ENCODE results near the gene ANKH. TPM values are rescaled to one million over a fixed set of nuclear protein-coding genes. Genes with fewer than 3 reads are reported as not detected.

ANKH gene
- total and polyA plus RNA-seq, 2 of the 13 experiments (the other 11 are each of a cell fraction or from before 2014, with no cell fraction given): 25.0 to 36.0 TPM

GRCh38 chr5:14868771-14869170 lies 2.8 kb downstream of the ANKH start:
- no TSS peak for BruUV-seq (replicated peaks)
- Histone ChIP-seq H3K9me3 (ENCODE audit: low read length) (no peaks in the 10 kb centered on the region), H3K36me3 (replicated peaks in 1 of 2; ENCODE audit: control insufficient read depth in 1 of 2, insufficient read depth in 2 of 2, low read length in 2 of 2) (no peaks in the 10 kb centered on the region), H3K27ac (ENCODE audit: extremely low read length, insufficient read depth, low read length) (no peak overlapping the region), H3K79me2 (ENCODE audit: insufficient read depth, low read length) (peaks cover 45% of the 10 kb centered on the region), H3K4me1 (ENCODE audit: insufficient read depth, low read length) (peaks cover 36% of the 10 kb centered on the region), H3K27me3 (ENCODE audit: control insufficient read depth in 1 of 2, insufficient read depth in 2 of 2, low read length in 2 of 2) (no peaks in the 10 kb centered on the region; a peak in 2 of 5 replicates), H3K9ac (ENCODE audit: insufficient read depth, low read depth, low read length) (no peak overlapping the region), H3K4me3 (replicated peaks in 1 of 3; ENCODE audit: insufficient read depth in 1 of 3, low read depth in 2 of 3, low read length in 3 of 3) (no peak overlapping the region), H2AFZ (ENCODE audit: low read length) (no peak overlapping the region), H4K20me1 (ENCODE audit: insufficient read depth, low read length) (no peaks in the 10 kb centered on the region), H3K4me2 (ENCODE audit: low read depth, low read length) (peak overlapping the region; percentile 81; the same call in 1 of the 2 replicates)
- DNase-seq (ENCODE audit: low spot score): no peak
- intact Hi-C loops (cut with micrococcal nuclease; ENCODE audit: unreplicated experiment) (no loop called here), in situ Hi-C loops (cut with HindIII; ENCODE audit: extremely low pct_ligation_motif_present, low pct_unique_long_range_greater_than_20kb) (no loop called here)
- no peak for TF ChIP-seq SRY (CRISPR knock-in tag; IDR thresholded peaks at IDR 0.05)
- peak; percentile 48; the same call in 1 of the 2 replicates for TF ChIP-seq ZNF770 (CRISPR knock-in tag; IDR thresholded peaks at IDR 0.05)
- CTCF ChIA-PET (ENCODE audit: low intra/inter-chr PET ratio, low total read pairs): no interaction called here
- FAIRE-seq: no peak
- 70% methylated on average over 7 of the region's 7 CpGs for WGBS (ENCODE audit: low lambda C conversion rate)
- POLR2A ChIA-PET: no interaction called here
- ATAC-seq: no peak

GRCh38 chr5:14864181-14864812 lies 7.3 kb downstream of the ANKH start:
- Histone ChIP-seq H3K27me3 (ENCODE audit: control insufficient read depth in 1 of 2, insufficient read depth in 2 of 2, low read length in 2 of 2) (no peaks in the 10 kb centered on the region), H4K20me1 (ENCODE audit: insufficient read depth, low read length) (peaks cover 6% of the 10 kb centered on the region; the same call in 1 of the 2 replicates), H3K4me3 (replicated peaks in 1 of 3; ENCODE audit: insufficient read depth in 1 of 3, low read depth in 2 of 3, low read length in 3 of 3) (no peak overlapping the region), H3K27ac (ENCODE audit: extremely low read length, insufficient read depth, low read length) (no peak overlapping the region), H3K4me2 (ENCODE audit: low read depth, low read length) (no peak overlapping the region), H3K36me3 (replicated peaks in 1 of 2; ENCODE audit: control insufficient read depth in 1 of 2, insufficient read depth in 2 of 2, low read length in 2 of 2) (peaks cover 0 to 2% of the 10 kb centered on the region in 2 experiments; a peak in 2 of 5 replicates), H3K4me1 (ENCODE audit: insufficient read depth, low read length) (peaks cover 40% of the 10 kb centered on the region), H3K79me2 (ENCODE audit: insufficient read depth, low read length) (peaks cover 45% of the 10 kb centered on the region), H3K9me3 (ENCODE audit: low read length) (no peaks in the 10 kb centered on the region), H2AFZ (ENCODE audit: low read length) (no peak overlapping the region), H3K9ac (ENCODE audit: insufficient read depth, low read depth, low read length) (no peak overlapping the region)
- 100% methylated on average over 2 of the region's 2 CpGs for WGBS (ENCODE audit: low lambda C conversion rate)
- ChIA-PET CTCF (ENCODE audit: low intra/inter-chr PET ratio, low total read pairs) (no interaction called here), POLR2A (no interaction called here)
- ATAC-seq (no peak), DNase-seq (ENCODE audit: low spot score) (no peak), FAIRE-seq (no peak)
- intact Hi-C loops (cut with micrococcal nuclease; ENCODE audit: unreplicated experiment): no loop called here
- in situ Hi-C loops (cut with HindIII; ENCODE audit: extremely low pct_ligation_motif_present, low pct_unique_long_range_greater_than_20kb): no loop called here
- BruUV-seq (replicated peaks): no TSS peak
- TF ChIP-seq, protein P1, sequence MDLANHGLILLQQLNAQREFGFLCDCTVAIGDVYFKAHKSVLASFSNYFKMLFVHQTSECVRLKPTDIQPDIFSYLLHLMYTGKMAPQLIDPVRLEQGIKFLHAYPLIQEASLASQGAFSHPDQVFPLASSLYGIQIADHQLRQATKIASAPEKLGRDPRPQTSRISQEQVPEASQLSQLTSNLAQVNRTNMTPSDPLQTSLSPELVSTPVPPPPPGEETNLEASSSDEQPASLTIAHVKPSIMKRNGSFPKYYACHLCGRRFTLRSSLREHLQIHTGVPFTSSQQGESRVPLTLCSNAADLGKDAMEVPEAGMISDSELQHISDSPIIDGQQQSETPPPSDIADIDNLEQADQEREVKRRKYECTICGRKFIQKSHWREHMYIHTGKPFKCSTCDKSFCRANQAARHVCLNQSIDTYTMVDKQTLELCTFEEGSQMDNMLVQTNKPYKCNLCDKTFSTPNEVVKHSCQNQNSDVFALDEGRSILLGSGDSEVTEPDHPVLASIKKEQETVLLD (CRISPR knock-in tag; IDR thresholded peaks at IDR 0.05; ENCODE audit: low read depth): no peak
- no peak for TF ChIP-seq BATF2 (CRISPR knock-in tag; IDR thresholded peaks at IDR 0.05)
- TF ChIP-seq RXRB (CRISPR knock-in tag; IDR thresholded peaks at IDR 0.05; ENCODE audit: borderline replicate concordance): no peak
- TF ChIP-seq ZNF225 (CRISPR knock-in tag; IDR thresholded peaks at IDR 0.05): no peak
- TF ChIP-seq, protein P2, sequence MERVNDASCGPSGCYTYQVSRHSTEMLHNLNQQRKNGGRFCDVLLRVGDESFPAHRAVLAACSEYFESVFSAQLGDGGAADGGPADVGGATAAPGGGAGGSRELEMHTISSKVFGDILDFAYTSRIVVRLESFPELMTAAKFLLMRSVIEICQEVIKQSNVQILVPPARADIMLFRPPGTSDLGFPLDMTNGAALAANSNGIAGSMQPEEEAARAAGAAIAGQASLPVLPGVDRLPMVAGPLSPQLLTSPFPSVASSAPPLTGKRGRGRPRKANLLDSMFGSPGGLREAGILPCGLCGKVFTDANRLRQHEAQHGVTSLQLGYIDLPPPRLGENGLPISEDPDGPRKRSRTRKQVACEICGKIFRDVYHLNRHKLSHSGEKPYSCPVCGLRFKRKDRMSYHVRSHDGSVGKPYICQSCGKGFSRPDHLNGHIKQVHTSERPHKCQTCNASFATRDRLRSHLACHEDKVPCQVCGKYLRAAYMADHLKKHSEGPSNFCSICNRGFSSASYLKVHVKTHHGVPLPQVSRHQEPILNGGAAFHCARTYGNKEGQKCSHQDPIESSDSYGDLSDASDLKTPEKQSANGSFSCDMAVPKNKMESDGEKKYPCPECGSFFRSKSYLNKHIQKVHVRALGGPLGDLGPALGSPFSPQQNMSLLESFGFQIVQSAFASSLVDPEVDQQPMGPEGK (CRISPR knock-in tag; IDR thresholded peaks at IDR 0.05): no peak
- no peak for TF ChIP-seq TFAP4 (IDR thresholded peaks at IDR 0.05; ENCODE audit: borderline replicate concordance, low read depth)
- TF ChIP-seq ZNF33B (CRISPR knock-in tag; IDR thresholded peaks at IDR 0.05): no peak
- TF ChIP-seq ZNF550 (CRISPR knock-in tag; IDR thresholded peaks at IDR 0.05; ENCODE audit: borderline replicate concordance): no peak
